ENCODE measurements around the gene CDCP1. TPM values are rescaled to one million over a fixed set of nuclear protein-coding genes. Genes with fewer than 3 reads are reported as not detected.

Gene CDCP1
- total RNA-seq, 6 experiments from 2014 or later: 0.78 to 2.1 (median 1.7) TPM

DNA sequence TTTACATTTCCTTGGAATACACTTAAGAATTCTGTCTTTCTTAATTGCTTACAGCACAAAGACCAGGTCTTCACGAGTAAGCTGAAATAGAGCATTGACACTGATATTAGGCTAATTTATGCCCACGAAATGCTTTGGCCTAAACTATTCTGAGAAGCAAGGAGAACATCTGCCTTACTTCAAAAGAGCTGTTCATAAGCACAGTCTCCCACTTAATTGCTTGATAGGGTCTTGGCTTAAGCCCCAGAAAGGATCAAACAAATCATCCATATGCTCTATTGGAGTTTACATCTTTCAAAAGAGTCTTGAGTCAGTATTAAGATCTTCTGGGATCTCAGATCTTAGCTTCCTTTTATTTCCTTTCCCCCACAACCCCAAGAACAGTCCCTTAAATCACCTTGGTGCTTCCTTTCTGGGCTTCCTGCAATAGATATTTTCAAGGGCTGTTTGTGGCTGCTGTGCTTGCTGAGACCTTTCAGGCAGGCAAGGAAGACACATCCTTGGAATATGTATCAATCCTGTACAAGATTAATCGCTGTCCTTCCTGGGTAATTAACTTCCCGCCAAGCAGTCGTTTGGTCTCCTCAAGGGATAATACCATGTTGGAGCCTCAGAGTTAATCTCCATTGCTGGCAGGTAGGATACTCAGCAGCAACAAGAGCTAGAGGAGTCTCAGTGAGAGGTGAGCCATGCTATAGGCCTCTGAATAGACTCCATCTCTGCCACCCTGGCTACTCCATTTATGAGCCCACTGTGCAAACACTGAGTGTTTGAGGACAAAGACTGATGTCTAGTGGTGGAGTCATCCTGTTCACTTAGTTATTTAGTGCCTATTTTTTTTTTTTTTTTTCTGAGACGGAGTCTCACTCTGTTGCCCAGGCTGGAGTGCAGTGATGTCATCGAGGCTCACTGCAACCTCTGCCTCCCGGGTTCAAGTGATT lies 42.8 kb upstream of the CDCP1 start:
- TF ChIP-seq, protein P1, sequence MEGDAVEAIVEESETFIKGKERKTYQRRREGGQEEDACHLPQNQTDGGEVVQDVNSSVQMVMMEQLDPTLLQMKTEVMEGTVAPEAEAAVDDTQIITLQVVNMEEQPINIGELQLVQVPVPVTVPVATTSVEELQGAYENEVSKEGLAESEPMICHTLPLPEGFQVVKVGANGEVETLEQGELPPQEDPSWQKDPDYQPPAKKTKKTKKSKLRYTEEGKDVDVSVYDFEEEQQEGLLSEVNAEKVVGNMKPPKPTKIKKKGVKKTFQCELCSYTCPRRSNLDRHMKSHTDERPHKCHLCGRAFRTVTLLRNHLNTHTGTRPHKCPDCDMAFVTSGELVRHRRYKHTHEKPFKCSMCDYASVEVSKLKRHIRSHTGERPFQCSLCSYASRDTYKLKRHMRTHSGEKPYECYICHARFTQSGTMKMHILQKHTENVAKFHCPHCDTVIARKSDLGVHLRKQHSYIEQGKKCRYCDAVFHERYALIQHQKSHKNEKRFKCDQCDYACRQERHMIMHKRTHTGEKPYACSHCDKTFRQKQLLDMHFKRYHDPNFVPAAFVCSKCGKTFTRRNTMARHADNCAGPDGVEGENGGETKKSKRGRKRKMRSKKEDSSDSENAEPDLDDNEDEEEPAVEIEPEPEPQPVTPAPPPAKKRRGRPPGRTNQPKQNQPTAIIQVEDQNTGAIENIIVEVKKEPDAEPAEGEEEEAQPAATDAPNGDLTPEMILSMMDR (IDR thresholded peaks at IDR 0.05): no peak
- Mint-ChIP-seq H3K4me3 (no peak overlapping the region), H3K9me3 (no peaks in the 10 kb centered on the region), H3K4me1 (ENCODE audit: low read depth) (peaks cover 2% of the 10 kb centered on the region; the same call in 1 of the 2 replicates), H3K27ac (no peak overlapping the region), H3K27me3 (ENCODE audit: insufficient read depth) (no peaks in the 10 kb centered on the region; the same call in 1 of the 2 replicates), H3K36me3 (ENCODE audit: low read depth) (no peaks in the 10 kb centered on the region)
- no peak for DNase-seq

DNA sequence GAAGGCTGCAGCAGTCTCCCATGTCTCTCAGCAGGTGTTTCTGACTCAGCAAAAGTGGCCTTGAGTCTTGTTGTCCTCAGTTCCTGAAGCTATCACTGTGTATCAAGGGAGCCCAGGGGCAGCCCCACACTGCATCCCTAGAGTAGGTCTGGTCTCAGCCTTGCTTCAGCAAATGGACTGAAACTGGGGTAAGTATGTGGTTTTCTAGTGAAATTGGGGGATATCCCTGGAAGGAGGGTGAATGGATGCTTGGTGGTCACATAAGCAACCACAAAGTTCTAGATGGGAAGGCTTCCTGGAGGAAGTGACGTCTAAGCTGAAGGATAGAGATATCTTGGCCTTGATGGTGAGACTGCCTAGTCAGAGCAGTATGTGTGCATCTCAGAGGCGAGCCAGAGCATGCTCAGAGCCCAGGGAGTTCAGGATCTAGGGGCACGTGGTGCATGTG lies 41.5 kb upstream of the CDCP1 start:
- peaks cover 15% of the 10 kb centered on the region for H3K4me1 Mint-ChIP-seq (ENCODE audit: low read depth)
- H3K9me3 Mint-ChIP-seq: no peaks in the 10 kb centered on the region
- no peaks in the 10 kb centered on the region for H3K36me3 Mint-ChIP-seq (ENCODE audit: low read depth)
- DNase-seq: no peak
- H3K27me3 Mint-ChIP-seq (ENCODE audit: insufficient read depth): no peaks in the 10 kb centered on the region; the same call in 1 of the 2 replicates
- TF ChIP-seq, protein P1 (IDR thresholded peaks at IDR 0.05): no peak
- H3K27ac Mint-ChIP-seq: no peak overlapping the region
- no peak overlapping the region for H3K4me3 Mint-ChIP-seq

DNA sequence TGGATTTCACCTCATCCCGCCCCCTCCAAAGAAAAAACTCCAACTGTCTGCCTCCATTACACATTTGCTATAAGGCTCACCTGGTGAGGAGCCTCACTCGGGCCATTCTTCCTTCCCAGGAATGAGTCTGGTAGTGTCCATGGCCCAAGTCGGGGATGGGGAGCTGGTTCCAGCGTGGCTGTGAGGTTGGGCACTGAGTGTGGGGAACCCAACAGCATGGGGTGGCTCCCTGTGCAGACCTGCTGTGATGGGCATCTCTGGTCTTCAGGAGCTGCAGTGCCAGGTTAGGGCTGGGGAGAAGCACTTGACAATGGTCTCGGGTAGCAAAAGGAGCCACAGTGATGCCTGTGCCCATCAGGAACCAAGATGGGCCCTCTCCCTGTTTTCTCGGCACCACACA lies 40.7 kb upstream of the CDCP1 start:
- no peaks in the 10 kb centered on the region; the same call in 1 of the 2 replicates for H3K27me3 Mint-ChIP-seq (ENCODE audit: insufficient read depth)
- H3K36me3 Mint-ChIP-seq (ENCODE audit: low read depth): no peaks in the 10 kb centered on the region
- TF ChIP-seq, protein P1 (IDR thresholded peaks at IDR 0.05): no peak
- H3K27ac Mint-ChIP-seq: no peak overlapping the region
- H3K4me1 Mint-ChIP-seq (ENCODE audit: low read depth): peaks cover 18% of the 10 kb centered on the region
- H3K4me3 Mint-ChIP-seq: no peak overlapping the region
- no peaks in the 10 kb centered on the region for H3K9me3 Mint-ChIP-seq
- no peak for DNase-seq

DNA sequence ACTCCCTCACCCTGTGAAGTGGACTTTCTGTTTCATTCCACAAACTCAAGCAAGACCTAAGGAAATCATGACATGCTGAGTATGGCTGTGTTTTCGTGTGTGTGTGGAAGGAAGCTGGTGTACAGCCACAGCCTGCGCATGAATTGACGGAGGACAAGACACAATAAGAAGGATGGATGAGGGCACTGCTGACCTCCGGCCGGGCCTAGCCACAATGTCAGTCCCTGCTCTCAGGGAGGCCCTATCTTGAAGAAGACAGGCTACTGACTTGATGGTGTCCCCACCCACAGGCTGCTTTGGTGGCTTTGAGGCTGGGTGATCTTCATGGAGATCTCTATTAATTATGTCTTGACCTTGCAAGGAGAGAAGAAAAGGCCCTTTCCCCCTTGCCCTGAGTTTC lies 39.3 kb upstream of the CDCP1 start:
- H3K36me3 Mint-ChIP-seq (ENCODE audit: low read depth): no peaks in the 10 kb centered on the region
- H3K27me3 Mint-ChIP-seq (ENCODE audit: insufficient read depth): no peaks in the 10 kb centered on the region; the same call in 1 of the 2 replicates
- no peak overlapping the region for H3K27ac Mint-ChIP-seq
- TF ChIP-seq, protein P1 (IDR thresholded peaks at IDR 0.05): no peak
- no peak for DNase-seq
- peaks cover 19% of the 10 kb centered on the region for H3K4me1 Mint-ChIP-seq (ENCODE audit: low read depth)
- H3K9me3 Mint-ChIP-seq: no peaks in the 10 kb centered on the region
- no peak overlapping the region for H3K4me3 Mint-ChIP-seq

DNA sequence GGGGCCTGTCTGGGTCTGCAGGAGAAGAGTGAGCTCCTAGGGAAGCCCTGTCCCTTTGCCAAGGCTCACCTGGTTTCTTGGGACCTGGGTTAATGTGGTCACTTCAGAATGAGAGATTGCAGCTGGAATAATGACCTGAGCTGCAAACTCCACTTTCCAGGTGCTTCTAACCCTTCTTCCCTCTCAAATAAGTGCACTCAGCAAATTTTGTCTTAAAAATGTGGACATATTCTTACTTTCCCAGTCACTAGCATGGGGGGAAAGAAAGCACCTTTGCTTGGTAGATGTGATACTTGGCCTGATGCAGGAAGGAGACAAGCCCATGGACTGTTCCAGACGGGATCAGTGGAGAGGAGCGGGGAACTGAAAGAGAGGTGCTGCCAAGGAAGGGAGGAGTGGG lies 38.9 kb upstream of the CDCP1 start:
- H3K4me3 Mint-ChIP-seq: no peak overlapping the region
- TF ChIP-seq, protein P1 (IDR thresholded peaks at IDR 0.05): no peak
- H3K4me1 Mint-ChIP-seq (ENCODE audit: low read depth): peaks cover 23% of the 10 kb centered on the region
- no peak overlapping the region for H3K27ac Mint-ChIP-seq
- H3K27me3 Mint-ChIP-seq (ENCODE audit: insufficient read depth): no peaks in the 10 kb centered on the region; the same call in 1 of the 2 replicates
- no peak for DNase-seq
- H3K9me3 Mint-ChIP-seq: no peaks in the 10 kb centered on the region
- H3K36me3 Mint-ChIP-seq (ENCODE audit: low read depth): no peaks in the 10 kb centered on the region

Measured in HFFc6 (cell line).